K562 (cell line): ENCODE data around the gene TSEN34. TPM values are rescaled to one million over a fixed set of nuclear protein-coding genes. Genes with fewer than 3 reads are reported as not detected.

ENCODE experiments used
- CBFB ChIP-seq: sonication (generic); formaldehyde crosslinking; IDR thresholded peaks from 2 replicates; pipeline ENCODE4 v1.4.0; 2020; ENCODE audit warnings: mild to moderate bottlenecking, missing genetic modification reagents
- EP400 ChIP-seq: fragments of 450-650 bp; IDR thresholded peaks from 2 replicates; pipeline ENCODE4 v1.6.1; 2017; ENCODE audit warnings: antibody characterized with exemption, mild to moderate bottlenecking, moderate library complexity
- GATAD2B ChIP-seq: fragments of 450-650 bp; IDR thresholded peaks from 2 replicates; pipeline ENCODE4 v1.6.1; 2017; ENCODE audit warnings: mild to moderate bottlenecking, borderline replicate concordance
- GTF2F1 ChIP-seq: IDR thresholded peaks from 2 replicates; pipeline ENCODE4 v1.6.1; 2011; ENCODE audit warnings: low read depth, low read length, improper control_type of control experiment
- HDAC6 ChIP-seq: IDR thresholded peaks from 2 replicates; pipeline ENCODE4 v1.6.1; 2012; ENCODE audit warnings: low read depth, mild to moderate bottlenecking, control low read depth, inconsistent platforms, low read length, moderate library complexity
- HLTF ChIP-seq: fragments of 450-650 bp; IDR thresholded peaks from 2 replicates; pipeline ENCODE4 v1.6.1; 2016
- HNRNPK ChIP-seq: fragments of 200-400 bp; formaldehyde crosslinking; IDR thresholded peaks from one replicate; pipeline ENCODE4 v1.6.1; 2018; ENCODE audit warnings: mild to moderate bottlenecking, low read depth, low read length; ENCODE audit not compliant: poor library complexity, severe bottlenecking
- MXI1 ChIP-seq: IDR thresholded peaks from 2 replicates; pipeline ENCODE4 v1.6.1; 2011; ENCODE audit warnings: low read depth, mild to moderate bottlenecking, improper control_type of control experiment, low read length
- NUFIP1 ChIP-seq: fragments of 450-650 bp; IDR thresholded peaks from 2 replicates; pipeline ENCODE4 v1.6.1; 2018; ENCODE audit not compliant: partially characterized antibody
- PRDM10 ChIP-seq: fragments of 450-650 bp; IDR thresholded peaks from 2 replicates; pipeline ENCODE4 v1.6.1; 2018; ENCODE audit not compliant: partially characterized antibody
- RBM17 ChIP-seq: fragments of 200-400 bp; formaldehyde crosslinking; IDR thresholded peaks from 2 replicates; pipeline ENCODE4 v1.6.1; 2017; ENCODE audit warnings: low read depth, mild to moderate bottlenecking, low read length, borderline replicate concordance
- SIN3B ChIP-seq: fragments of 450-650 bp; IDR thresholded peaks from 2 replicates; pipeline ENCODE4 v1.6.1; 2017; ENCODE audit warnings: low read depth, mild to moderate bottlenecking, moderate library complexity
- STAG1 ChIP-seq: sonication (generic); formaldehyde crosslinking; IDR thresholded peaks from 2 replicates; pipeline ENCODE4 v1.5.0; 2020; ENCODE audit warnings: missing genetic modification reagents, borderline replicate concordance
- THRB ChIP-seq: fragments of 450-650 bp; formaldehyde crosslinking; conservative IDR thresholded peaks from 2 replicates; pipeline ENCODE4 v1.4.0; 2022; ENCODE audit warnings: mild to moderate bottlenecking, missing genetic modification characterization
- ZNF12 ChIP-seq: sonication (generic); formaldehyde crosslinking; IDR thresholded peaks from 2 replicates; pipeline ENCODE4 v1.4.0; 2020; ENCODE audit warnings: mild to moderate bottlenecking, missing genetic modification reagents
- ZNF146 ChIP-seq: IDR thresholded peaks from one replicate; pipeline ENCODE4 v1.6.1; 2018; ENCODE audit warnings: missing compliant biosample characterization; ENCODE audit not compliant: unreplicated experiment
- ZNF274 ChIP-seq: IDR thresholded peaks from 2 replicates; pipeline ENCODE4 v1.6.1; 2011; ENCODE audit warnings: low read depth, mild to moderate bottlenecking, low read length, moderate library complexity, borderline replicate concordance
- ZNF583 ChIP-seq: fragments of 250-450 bp; sonication (Bioruptor Pico); IDR thresholded peaks from 2 replicates; pipeline ENCODE4 v1.4.0; 2020
- polyA plus RNA-seq, 8 experiments: library from polyadenylated mRNA; depleted of rRNA in 4 of 8; stranded (reverse) in 5 of 8; unstranded in 3 of 8; fragments of >200 nt; fragmentation: Nextera tagmentation in 2 of 8; fragmentation: Illumina TruSeq in 1 of 8; extraction: Ambion mirVana in 2 of 8; extraction: Trizol in 1 of 8; gene quantifications; 2 replicates each; pipeline versions ENCODE4 v1.2.1 to v1.2.3, GENCODE V29; 2011 to 2014; ENCODE audit warnings: inconsistent platforms in 1 of 8, missing spikeins in 1 of 8
- total RNA-seq, 7 experiments: library from RNA; depleted of rRNA in 6 of 7; stranded (reverse); fragments of >200 nt in 6 of 7; fragmentation: Illumina TruSeq in 2 of 7; extraction: Trizol in 2 of 7; gene quantifications; 2 replicates each; pipeline versions ENCODE4 v1.2.1 to v1.2.3, GENCODE V29; 2011 to 2021; ENCODE audit warnings: low replicate concordance in 1 of 7
- TF ChIP-seq, protein P1 (sequence below), 3 experiments: fragments of 200-800 bp in 1 of 3; sonication (Bioruptor generic) in 1 of 3; sonication (generic) in 1 of 3; formaldehyde crosslinking in 1 of 3; IDR thresholded peaks; 2 replicates each; pipeline versions ENCODE4 v1.6.1 to v1.8.0; 2016 to 2022; ENCODE audit warnings: mild to moderate bottlenecking in 2 of 3, missing compliant biosample characterization in 2 of 3, missing genetic modification characterization in 2 of 3, missing genetic modification reagents in 1 of 3
- TF ChIP-seq, protein P2 (sequence below): sonication (generic); formaldehyde crosslinking; IDR thresholded peaks from 2 replicates; pipeline ENCODE4 v1.8.0; 2022; ENCODE audit warnings: mild to moderate bottlenecking, low read depth, missing genetic modification reagents

The TSEN34 gene
- total and polyA plus RNA-seq, 9 of the 15 experiments (the other 6 are each of a cell fraction or from before 2014, with no cell fraction given): 3.1 to 57.6 (median 29.5) TPM

GRCh38 chr19:54207983-54208783, 17.1 kb downstream of the TSEN34 start (continued):
- no peak; the same call in 1 of the 2 replicates for TF ChIP-seq GTF2F1
- peak; percentile 77 for TF ChIP-seq EP400
- TF ChIP-seq, protein P1, sequence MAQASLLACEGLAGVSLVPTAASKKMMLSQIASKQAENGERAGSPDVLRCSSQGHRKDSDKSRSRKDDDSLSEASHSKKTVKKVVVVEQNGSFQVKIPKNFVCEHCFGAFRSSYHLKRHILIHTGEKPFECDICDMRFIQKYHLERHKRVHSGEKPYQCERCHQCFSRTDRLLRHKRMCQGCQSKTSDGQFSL (CRISPR knock-in tag; IDR thresholded peaks at IDR 0.05): no peak
- TF ChIP-seq, protein P1 (tag; IDR thresholded peaks at IDR 0.05): no peak
- no peak for TF ChIP-seq SIN3B
- TF ChIP-seq PRDM10: peak; percentile 81
- TF ChIP-seq ZNF583 (CRISPR knock-in tag): peak; percentile 55; the same call in 1 of the 2 replicates
- 0 out of 2 replicates have a peak, but pooled peaks have one; percentile 63 for TF ChIP-seq GATAD2B
- TF ChIP-seq HLTF: peak; percentile 65; the same call in 1 of the 2 replicates
- TF ChIP-seq MXI1: peak; percentile 71; the same call in 1 of the 2 replicates
- no peak for TF ChIP-seq STAG1 (CRISPR knock-in tag)
- peak; percentile 97 for TF ChIP-seq THRB (CRISPR knock-in tag)
- TF ChIP-seq RBM17: no peak
- no peak for TF ChIP-seq ZNF274
- TF ChIP-seq ZNF146 (CRISPR knock-in tag): no peak
- no peak for TF ChIP-seq HNRNPK
- TF ChIP-seq ZNF12 (CRISPR knock-in tag): no peak
- TF ChIP-seq, protein P2, sequence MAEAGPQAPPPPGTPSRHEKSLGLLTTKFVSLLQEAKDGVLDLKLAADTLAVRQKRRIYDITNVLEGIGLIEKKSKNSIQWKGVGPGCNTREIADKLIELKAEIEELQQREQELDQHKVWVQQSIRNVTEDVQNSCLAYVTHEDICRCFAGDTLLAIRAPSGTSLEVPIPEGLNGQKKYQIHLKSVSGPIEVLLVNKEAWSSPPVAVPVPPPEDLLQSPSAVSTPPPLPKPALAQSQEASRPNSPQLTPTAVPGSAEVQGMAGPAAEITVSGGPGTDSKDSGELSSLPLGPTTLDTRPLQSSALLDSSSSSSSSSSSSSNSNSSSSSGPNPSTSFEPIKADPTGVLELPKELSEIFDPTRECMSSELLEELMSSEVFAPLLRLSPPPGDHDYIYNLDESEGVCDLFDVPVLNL (CRISPR knock-in tag): no peak
- peak; percentile 77 for TF ChIP-seq NUFIP1
- TF ChIP-seq HDAC6: no peak
- TF ChIP-seq CBFB (CRISPR knock-in tag): no peak
